Activated CD8-positive, alpha-beta memory T cell treated with anti-CD3 and anti-CD28 coated beads, Interleukin-2, amount 50 U/mL, for 24 hours (primary cell): ENCODE measurements around the gene MANSC1.
"Not testable (repeated sequence)": the region's sequence is repeated elsewhere in the genome, so short reads cannot be mapped to it uniquely, and the experiment has no call there.

Experiments
- DNase-seq: peaks from one replicate; pipeline ENCODE4 v3.0.0-alpha.2; 2020; ENCODE audit errors: extremely low read depth

Gene MANSC1

GRCh38 chr12:12365931-12366431 is 15.9 kb upstream of the MANSC1 start:
- DNase-seq = no peak

GRCh38 chr12:12365446-12365802 is 15.4 kb upstream of the MANSC1 start:
- no peak for DNase-seq

- no peak for DNase-seq
These were observed 14.9 kb upstream of the MANSC1 start for GRCh38 chr12:12364787-12365445.

DNA sequence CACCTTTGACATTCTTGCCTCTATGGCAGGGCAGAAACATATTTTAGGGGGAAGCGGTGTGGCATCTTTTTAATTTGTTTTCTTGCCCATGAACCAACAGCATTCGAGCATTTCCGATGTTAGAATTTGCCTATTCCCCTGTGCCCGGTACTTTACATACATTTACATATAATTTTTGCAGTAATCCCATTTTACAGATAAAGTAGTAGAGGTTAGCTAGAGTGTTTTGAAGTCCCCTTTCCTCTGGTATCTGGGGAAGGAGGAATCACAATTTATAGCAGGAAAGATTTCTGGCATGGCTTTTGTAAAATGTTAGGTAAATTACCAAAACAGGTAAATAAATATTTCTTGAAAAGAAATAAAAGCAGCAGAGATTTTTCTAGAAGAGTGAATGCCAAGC is 8.5 kb upstream of the MANSC1 start:
- no peak for DNase-seq

GRCh38 chr12:12357719-12358461 is 7.8 kb upstream of the MANSC1 start:
- DNase-seq = no peak

GRCh38 chr12:12356896-12357718 is 7.1 kb upstream of the MANSC1 start, which contains the start of gene BORCS5:
Gene BORCS5 (plus strand): TSS chr12:12357078. CDS start chr12:12357452, 374 bp downstream.
- peak; percentile 93 for DNase-seq

DNA sequence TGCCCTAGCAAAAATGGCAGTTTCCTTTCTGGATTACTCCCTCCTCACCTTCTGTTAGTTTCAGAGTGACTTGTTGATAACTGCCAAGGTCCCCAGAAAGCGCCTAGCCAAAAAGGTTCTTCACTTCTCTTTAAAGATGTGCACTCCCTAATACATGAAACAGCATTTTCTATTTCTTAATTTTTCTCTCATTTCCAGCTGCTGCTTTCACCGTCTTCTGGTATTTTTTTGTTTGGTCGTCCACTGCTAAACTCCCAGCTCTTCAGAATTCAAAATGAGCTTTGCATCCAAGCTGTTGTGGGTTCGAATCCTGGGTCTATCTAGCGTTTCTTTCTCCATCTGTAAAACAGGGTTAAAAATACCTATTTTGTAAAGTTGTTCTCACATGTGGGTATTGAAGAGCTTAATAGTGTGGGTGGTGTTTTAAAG is 6.4 kb upstream of the MANSC1 start:
- no peak for DNase-seq

GRCh38 chr12:12353807-12354206 is 3.8 kb upstream of the MANSC1 start:
- DNase-seq = no peak

DNA sequence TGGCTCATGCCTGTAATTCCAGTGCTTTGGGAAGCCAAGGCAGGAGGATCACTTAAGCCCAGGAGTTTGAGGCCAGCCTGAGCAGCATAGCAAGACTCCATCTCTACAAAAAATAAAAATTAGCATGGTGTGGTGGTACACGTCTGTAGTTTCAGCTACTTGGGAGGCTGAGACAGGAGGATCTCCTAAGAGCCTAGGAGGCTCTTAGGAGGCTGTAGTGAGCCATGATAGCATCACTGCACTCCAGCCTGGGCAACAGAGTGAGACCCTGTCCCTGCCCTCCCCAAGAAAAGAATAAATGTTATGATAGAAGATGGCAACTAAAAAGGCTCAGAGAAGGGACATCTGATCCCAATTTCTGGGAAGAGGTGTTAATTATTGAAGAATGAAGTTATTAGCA is 3.2 kb upstream of the MANSC1 start:
- DNase-seq = no peak

GRCh38 chr12:12351468-12352185 is 1.6 kb upstream of the MANSC1 start:
- not testable (repeated sequence) for DNase-seq

GRCh38 chr12:12350868-12351463 is 924 bp upstream of the MANSC1 start:
- DNase-seq = no peak

- no peak for DNase-seq
These were observed 11.4 kb downstream of the MANSC1 start for GRCh38 chr12:12338527-12339168.

- DNase-seq = no peak
These were observed 13.5 kb downstream of the MANSC1 start for GRCh38 chr12:12336511-12336910.

DNA sequence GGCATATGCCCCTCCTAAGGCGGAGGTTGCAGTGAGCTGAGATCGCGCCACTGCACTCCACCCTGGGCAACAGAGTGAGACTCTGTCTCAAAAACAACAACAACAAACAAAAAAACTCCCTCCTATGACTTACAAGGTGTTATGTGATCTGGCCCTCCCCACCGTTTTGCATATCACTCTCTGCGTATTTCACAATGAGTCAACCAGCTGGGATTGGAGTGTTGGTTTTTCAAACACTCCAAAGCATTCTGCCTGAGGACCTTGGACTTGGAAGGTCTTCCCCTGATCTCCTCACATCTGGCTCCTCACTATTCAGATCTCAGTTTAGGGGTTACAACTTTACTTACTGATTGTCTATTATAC is 14.0 kb downstream of the MANSC1 start:
- no peak for DNase-seq

DNA sequence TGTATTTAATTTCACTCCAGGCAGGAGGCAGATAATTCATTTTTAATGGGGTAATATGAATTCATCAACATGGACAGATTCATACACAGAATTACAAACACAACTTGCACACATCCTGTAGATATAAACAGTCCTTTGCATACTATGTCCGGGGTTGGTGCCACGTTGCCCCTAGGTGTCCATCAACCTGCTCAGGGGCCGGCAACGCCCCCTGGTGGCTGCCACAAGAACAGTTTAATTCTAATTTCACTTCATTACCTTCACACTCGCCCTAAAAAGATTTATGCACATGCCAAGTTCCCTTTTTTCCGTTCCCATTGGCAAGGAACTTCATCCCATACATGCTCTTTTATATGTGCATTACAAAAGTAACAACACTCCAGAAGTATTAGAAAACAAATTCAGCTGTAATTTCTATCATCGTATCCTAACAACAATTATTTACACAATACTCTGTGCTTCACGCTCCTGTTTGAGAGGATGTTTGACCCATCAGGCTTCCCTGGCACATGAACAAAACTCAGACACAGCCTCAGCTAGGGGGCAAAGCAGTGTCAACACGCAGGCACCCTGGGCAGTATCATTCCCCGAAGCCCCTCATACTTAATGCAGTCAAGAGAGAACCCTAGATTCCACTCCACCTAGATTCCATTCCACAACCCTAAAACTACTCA is 15.5 kb downstream of the MANSC1 start:
- DNase-seq = no peak

DNA sequence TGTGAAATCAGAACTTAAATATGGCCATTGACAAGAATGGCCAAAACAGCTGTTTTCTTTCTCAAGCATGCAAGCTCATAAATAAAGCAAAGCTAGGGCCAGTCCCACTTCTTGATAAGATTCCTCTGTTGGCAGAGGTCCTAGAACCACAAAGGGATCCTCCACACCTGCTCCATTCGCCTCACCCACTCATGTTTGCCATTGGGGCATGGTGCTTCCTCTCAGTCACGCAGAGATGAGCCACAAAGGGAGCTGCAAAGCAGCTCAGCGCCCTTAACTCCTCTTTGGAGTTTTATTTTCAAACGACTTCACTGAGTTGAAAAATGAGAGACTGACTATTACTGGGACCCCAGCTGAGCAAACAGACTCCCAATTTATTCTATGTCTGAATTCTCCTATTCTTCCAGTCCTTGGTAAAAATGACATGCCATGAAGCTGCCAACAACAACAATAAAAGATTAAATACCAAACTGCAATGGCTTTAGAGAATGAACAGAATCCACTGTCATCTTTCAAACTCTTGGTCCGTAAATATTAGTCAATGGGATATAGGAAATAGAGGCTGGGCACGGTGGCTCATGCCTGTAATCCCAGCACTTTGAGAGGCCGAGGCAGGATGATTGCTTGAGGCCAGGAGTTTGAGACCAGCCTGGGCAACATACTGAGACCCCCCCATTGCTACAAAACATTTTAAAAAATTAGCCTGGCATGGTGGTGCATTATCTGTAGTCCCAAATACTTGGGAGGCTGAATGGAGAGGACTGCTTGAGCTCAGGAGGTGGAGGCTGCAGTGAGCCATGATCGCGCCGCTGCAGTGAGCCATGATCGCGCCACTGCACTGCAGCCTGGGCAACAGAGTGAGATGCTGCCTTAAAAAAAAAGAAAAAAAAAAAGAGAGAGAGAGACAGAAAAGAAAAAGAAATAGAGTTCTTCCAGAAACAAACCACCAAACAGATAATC is 16.4 kb downstream of the MANSC1 start:
- no peak for DNase-seq

- DNase-seq = no peak
These were observed 18.1 kb downstream of the MANSC1 start for GRCh38 chr12:12331896-12332295.

- DNase-seq = no peak
These were observed 18.7 kb downstream of the MANSC1 start for GRCh38 chr12:12331244-12331771.

GRCh38 chr12:12327802-12328201 is 22.2 kb downstream of the MANSC1 start:
- no peak for DNase-seq
